DND-41 (cell line): ENCODE data around the gene TMEM150A.

Experiments
- ATAC-seq: fragments of 200-7000 bp; cut with Tn5 transposase; 3 replicates; pipeline ENCODE4 v1.9.1; 2021; ENCODE audit warnings: low read depth; ENCODE audit not compliant: insufficient read depth
- DNase-seq: peaks from one replicate; pipeline ENCODE4 v3.0.0-alpha.2; 2020
- H2AFZ ChIP-seq: 2 replicates; pipeline ENCODE4 v1.6.0; 2012; ENCODE audit warnings: low read depth, low read length
- H3K27ac ChIP-seq: 2 replicates; pipeline ENCODE4 v1.5.1; 2012; ENCODE audit warnings: low read length, inconsistent platforms
- H3K27me3 ChIP-seq: fragments of 200-600 bp; sonication (generic); 2 replicates; pipeline ENCODE4 v1.6.0; 2012; ENCODE audit warnings: low read length, mild to moderate bottlenecking, inconsistent platforms; ENCODE audit not compliant: insufficient read depth, poor library complexity
- H3K36me3 ChIP-seq: 2 replicates; pipeline ENCODE4 v1.5.1; 2012; ENCODE audit warnings: low read length, inconsistent platforms; ENCODE audit not compliant: insufficient read depth
- H3K4me1 ChIP-seq: 2 replicates; pipeline ENCODE4 v1.5.1; 2012; ENCODE audit warnings: mild to moderate bottlenecking, low read length; ENCODE audit not compliant: insufficient read depth
- H3K4me2 ChIP-seq: 2 replicates; pipeline ENCODE4 v1.6.0; 2012; ENCODE audit warnings: mild to moderate bottlenecking, moderate library complexity, low read length, inconsistent platforms; ENCODE audit not compliant: insufficient read depth
- H3K4me3 ChIP-seq, 2 experiments: fragments of 200-600 bp in 1 of 2; shearing (Covaris generic) in 1 of 2; 2 replicates each; pipeline ENCODE4 v1.5.1; 2012 to 2016; ENCODE audit warnings: inconsistent platforms in 2 of 2, low read length in 2 of 2, mild to moderate bottlenecking in 2 of 2, low read depth in 1 of 2, moderate library complexity in 1 of 2
- H3K79me2 ChIP-seq: 2 replicates; pipeline ENCODE4 v1.6.0; 2012; ENCODE audit warnings: low read length, inconsistent platforms; ENCODE audit not compliant: insufficient read depth
- H3K9ac ChIP-seq: 2 replicates; pipeline ENCODE4 v1.6.0; 2012; ENCODE audit warnings: low read depth, mild to moderate bottlenecking, inconsistent platforms, low read length, moderate library complexity
- H3K9me3 ChIP-seq: 2 replicates; pipeline ENCODE4 v1.5.1; 2012; ENCODE audit warnings: low read length, moderate library complexity, mild to moderate bottlenecking, inconsistent platforms; ENCODE audit not compliant: insufficient read depth, severe bottlenecking
- H4K20me1 ChIP-seq: 2 replicates; pipeline ENCODE4 v1.6.0; 2012; ENCODE audit warnings: low read length; ENCODE audit not compliant: insufficient read depth
- CTCF ChIP-seq: IDR thresholded peaks from 2 replicates; pipeline ENCODE4 v1.5.1; 2012; ENCODE audit warnings: borderline replicate concordance, low read length, moderate library complexity, mild to moderate bottlenecking; ENCODE audit not compliant: poor library complexity, severe bottlenecking; ENCODE audit errors: extremely low read depth
- EZH2 ChIP-seq: IDR thresholded peaks from 3 replicates; pipeline ENCODE4 v1.6.1; 2012; ENCODE audit warnings: borderline replicate concordance, low read depth, mild to moderate bottlenecking, moderate library complexity, low read length, inconsistent platforms; ENCODE audit not compliant: severe bottlenecking

Gene TMEM150A

GRCh38 chr2:85596026-85596333 lies 6.5 kb downstream of the TMEM150A start:
- H3K79me2 ChIP-seq: peaks cover 33% of the 10 kb centered on the region
- H2AFZ ChIP-seq: peak overlapping the region; percentile 95
- H3K27me3 ChIP-seq: no peaks in the 10 kb centered on the region
- peaks cover 21% of the 10 kb centered on the region for H3K36me3 ChIP-seq
- H3K9me3 ChIP-seq: no peaks in the 10 kb centered on the region
- H3K27ac ChIP-seq: peak overlapping the region; percentile 88
- no peak for TF ChIP-seq EZH2
- TF ChIP-seq CTCF: no peak
- H4K20me1 ChIP-seq: peaks cover 12% of the 10 kb centered on the region
- DNase-seq (no peak), ATAC-seq (peak; percentile 5; the same call in 1 of the 3 replicates)
- peaks cover 27% of the 10 kb centered on the region for H3K4me1 ChIP-seq
- H3K4me2 ChIP-seq: peak overlapping the region; percentile 81
- peak overlapping the region; percentile 65 to 89 for H3K4me3 ChIP-seq
- peak overlapping the region; percentile 78 for H3K9ac ChIP-seq

GRCh38 chr2:85595301-85596025 lies 7.0 kb downstream of the TMEM150A start, which contains the start of gene RNF181:
TSS of gene RNF181 (plus strand) at chr2:85595745. CDS start at chr2:85595764, 19 bp downstream.
- TF ChIP-seq EZH2 (no peak), CTCF (no peak)
- H3K27ac ChIP-seq: peak within 1 kb of the TSS; percentile 88

DNA sequence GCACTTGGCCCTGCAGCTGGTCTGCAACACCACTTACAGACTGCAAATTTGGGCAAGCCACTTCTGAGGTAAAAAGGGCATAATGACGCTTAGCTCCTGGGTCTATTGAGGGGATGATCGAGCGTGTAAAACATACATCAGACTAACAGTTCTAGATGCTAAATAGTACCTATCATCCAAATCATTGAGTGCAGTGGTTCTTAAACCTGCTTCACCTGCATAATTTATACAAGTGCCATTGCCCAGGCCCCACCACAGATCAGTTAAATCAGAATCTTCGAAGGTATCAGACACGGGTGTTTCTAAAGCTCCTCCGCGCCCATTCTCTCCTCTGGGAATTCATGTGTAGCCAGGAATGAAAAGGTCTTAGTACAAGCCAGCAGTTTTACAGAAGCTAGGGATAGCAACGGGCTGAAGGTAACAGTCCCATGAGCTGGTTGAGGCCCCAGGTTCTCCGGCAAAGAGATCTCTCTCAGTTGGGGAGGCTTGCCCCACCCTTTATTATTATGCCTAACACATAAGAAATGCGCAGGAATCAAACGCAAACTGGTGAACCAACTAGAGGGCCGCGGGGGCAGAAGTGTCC lies 7.7 kb downstream of the TMEM150A start:
- peak overlapping the region; percentile 88 for H3K27ac ChIP-seq
- no peaks in the 10 kb centered on the region for H3K27me3 ChIP-seq
- peak overlapping the region; percentile 78 for H3K9ac ChIP-seq
- peaks cover 13% of the 10 kb centered on the region; the same call in 1 of the 2 replicates for H4K20me1 ChIP-seq
- H3K9me3 ChIP-seq: no peaks in the 10 kb centered on the region
- peak overlapping the region; percentile 95 for H2AFZ ChIP-seq
- peaks cover 33% of the 10 kb centered on the region for H3K79me2 ChIP-seq
- peak overlapping the region; percentile 81 for H3K4me2 ChIP-seq
- peaks cover 27% of the 10 kb centered on the region for H3K4me1 ChIP-seq
- TF ChIP-seq EZH2 (no peak), CTCF (no peak)
- no peak for ATAC-seq
- peaks cover 21% of the 10 kb centered on the region for H3K36me3 ChIP-seq
- no peak for DNase-seq
- H3K4me3 ChIP-seq: peak overlapping the region; percentile 65 to 89

More at GRCh38 chr2:85595301-85596025, 7.0 kb downstream of the TMEM150A start, which contains the start of gene RNF181:
- Histone ChIP-seq H3K4me1 (peaks cover 27% of the 10 kb centered on the region), H3K9me3 (no peaks in the 10 kb centered on the region), H4K20me1 (peaks cover 12% of the 10 kb centered on the region), H3K4me2 (peak within 1 kb of the TSS; percentile 81), H3K4me3 (peak within 1 kb of the TSS; percentile 65 to 89), H3K36me3 (peaks cover 21% of the 10 kb centered on the region), H3K9ac (peak within 1 kb of the TSS; percentile 78), H3K27me3 (no peaks in the 10 kb centered on the region), H2AFZ (peak within 1 kb of the TSS; percentile 95), H3K79me2 (peaks cover 33% of the 10 kb centered on the region)
- ATAC-seq: peak; percentile 99
- peak; percentile 94 for DNase-seq
